GM12891 (cell line): ENCODE results near the gene COASY.

ENCODE experiments used
- PAX5 ChIP-seq: IDR thresholded peaks from 2 replicates; pipeline ENCODE4 v1.6.1; 2011; ENCODE audit warnings: low read length, moderate library complexity, mild to moderate bottlenecking; ENCODE audit not compliant: insufficient read depth, severe bottlenecking
- POLR2A ChIP-seq: IDR thresholded peaks from 2 replicates; pipeline ENCODE4 v1.6.1; 2011; ENCODE audit warnings: low read depth, low read length, control low read depth
- POLR2AphosphoS5 ChIP-seq: IDR thresholded peaks from 2 replicates; pipeline ENCODE4 v1.6.1; 2011; ENCODE audit warnings: low read depth, low read length, control low read depth
- POU2F2 ChIP-seq: IDR thresholded peaks from 2 replicates; pipeline ENCODE4 v1.6.1; 2011; ENCODE audit warnings: low read depth, mild to moderate bottlenecking, control low read depth, low read length, moderate library complexity
- SPI1 ChIP-seq: IDR thresholded peaks from 2 replicates; pipeline ENCODE4 v1.6.1; 2011; ENCODE audit warnings: low read depth, low read length, control low read depth
- TAF1 ChIP-seq: IDR thresholded peaks from 2 replicates; pipeline ENCODE4 v1.6.1; 2011; ENCODE audit warnings: low read depth, low read length, control low read depth

GRCh38 chr17:42568341-42569111 is 6.6 kb downstream of the COASY start:
- no peak for TF ChIP-seq POLR2AphosphoS5
- TF ChIP-seq POLR2A: no peak
- no peak for TF ChIP-seq TAF1
- TF ChIP-seq SPI1: no peak
- no peak for TF ChIP-seq POU2F2
- TF ChIP-seq PAX5: no peak
